Retinal pigment epithelial cell (primary cell): ENCODE measurements around the gene ARID1B.

Source experiments
- DNase-seq: peaks from one replicate; pipeline ENCODE4 v3.0.0-alpha.2; 2010; ENCODE audit warnings: low read depth
- H3K4me3 ChIP-seq: 2 replicates; pipeline ENCODE4 v1.5.1; 2011; ENCODE audit warnings: mild to moderate bottlenecking, low read length, control low read depth, moderate library complexity
- TF ChIP-seq, protein P1 (sequence below): conservative IDR thresholded peaks from 2 replicates; pipeline ENCODE4 v1.5.1; 2011; ENCODE audit warnings: low read depth, low read length, control low read depth, inconsistent platforms

Gene ARID1B

GRCh38 chr6:156884306-156884705, 107.1 kb downstream of the ARID1B start:
- no peak for DNase-seq
- TF ChIP-seq, protein P1, sequence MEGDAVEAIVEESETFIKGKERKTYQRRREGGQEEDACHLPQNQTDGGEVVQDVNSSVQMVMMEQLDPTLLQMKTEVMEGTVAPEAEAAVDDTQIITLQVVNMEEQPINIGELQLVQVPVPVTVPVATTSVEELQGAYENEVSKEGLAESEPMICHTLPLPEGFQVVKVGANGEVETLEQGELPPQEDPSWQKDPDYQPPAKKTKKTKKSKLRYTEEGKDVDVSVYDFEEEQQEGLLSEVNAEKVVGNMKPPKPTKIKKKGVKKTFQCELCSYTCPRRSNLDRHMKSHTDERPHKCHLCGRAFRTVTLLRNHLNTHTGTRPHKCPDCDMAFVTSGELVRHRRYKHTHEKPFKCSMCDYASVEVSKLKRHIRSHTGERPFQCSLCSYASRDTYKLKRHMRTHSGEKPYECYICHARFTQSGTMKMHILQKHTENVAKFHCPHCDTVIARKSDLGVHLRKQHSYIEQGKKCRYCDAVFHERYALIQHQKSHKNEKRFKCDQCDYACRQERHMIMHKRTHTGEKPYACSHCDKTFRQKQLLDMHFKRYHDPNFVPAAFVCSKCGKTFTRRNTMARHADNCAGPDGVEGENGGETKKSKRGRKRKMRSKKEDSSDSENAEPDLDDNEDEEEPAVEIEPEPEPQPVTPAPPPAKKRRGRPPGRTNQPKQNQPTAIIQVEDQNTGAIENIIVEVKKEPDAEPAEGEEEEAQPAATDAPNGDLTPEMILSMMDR, result no peak

DNA sequence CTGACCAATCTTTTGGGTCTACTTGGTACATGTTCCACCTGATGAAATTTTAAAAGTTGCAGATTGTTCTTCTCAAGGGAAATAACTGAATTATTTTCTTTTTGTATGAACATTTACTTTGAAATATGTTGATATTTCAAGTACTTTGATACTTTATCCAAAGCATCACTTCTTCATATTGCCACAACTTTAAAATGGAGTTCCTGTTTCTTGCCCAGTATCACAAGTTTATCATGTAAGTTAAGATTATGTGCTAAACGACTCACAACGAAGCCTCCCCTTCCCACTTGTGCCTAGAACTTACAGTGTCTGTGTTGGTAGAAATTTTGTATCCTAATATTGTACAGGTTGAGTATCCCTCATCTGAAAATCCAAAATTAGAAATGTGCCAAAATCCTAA, 108.4 kb downstream of the ARID1B start:
- no peak for DNase-seq

More at GRCh38 chr6:156884306-156884705, 107.1 kb downstream of the ARID1B start:
- no peak overlapping the region for H3K4me3 ChIP-seq

DNA sequence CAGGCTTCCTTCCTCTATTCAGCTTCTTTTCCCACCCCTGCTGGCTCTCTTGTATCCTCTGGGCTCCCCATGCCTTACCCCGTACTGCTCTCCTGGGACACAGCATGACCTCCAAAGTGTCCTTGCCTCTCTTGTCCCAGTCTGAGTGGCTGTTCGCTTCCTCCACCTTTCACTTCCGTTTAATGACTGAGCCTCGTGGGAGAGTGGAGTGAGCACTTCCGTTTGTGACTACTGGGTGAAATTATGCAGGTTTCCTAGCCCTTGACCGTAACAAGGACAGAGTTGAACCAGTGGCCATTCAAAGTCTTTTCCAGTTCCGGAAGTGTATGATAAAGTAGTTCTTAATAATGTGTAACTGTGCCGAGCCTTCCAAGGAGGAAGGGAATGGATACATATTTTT, 109.2 kb downstream of the ARID1B start:
- H3K4me3 ChIP-seq, result no peak overlapping the region
- TF ChIP-seq, protein P1, result no peak
- DNase-seq, result no peak

More for the DNA sequence above, 108.4 kb downstream of the ARID1B start:
- H3K4me3 ChIP-seq, result no peak overlapping the region
- TF ChIP-seq, protein P1, result no peak

DNA sequence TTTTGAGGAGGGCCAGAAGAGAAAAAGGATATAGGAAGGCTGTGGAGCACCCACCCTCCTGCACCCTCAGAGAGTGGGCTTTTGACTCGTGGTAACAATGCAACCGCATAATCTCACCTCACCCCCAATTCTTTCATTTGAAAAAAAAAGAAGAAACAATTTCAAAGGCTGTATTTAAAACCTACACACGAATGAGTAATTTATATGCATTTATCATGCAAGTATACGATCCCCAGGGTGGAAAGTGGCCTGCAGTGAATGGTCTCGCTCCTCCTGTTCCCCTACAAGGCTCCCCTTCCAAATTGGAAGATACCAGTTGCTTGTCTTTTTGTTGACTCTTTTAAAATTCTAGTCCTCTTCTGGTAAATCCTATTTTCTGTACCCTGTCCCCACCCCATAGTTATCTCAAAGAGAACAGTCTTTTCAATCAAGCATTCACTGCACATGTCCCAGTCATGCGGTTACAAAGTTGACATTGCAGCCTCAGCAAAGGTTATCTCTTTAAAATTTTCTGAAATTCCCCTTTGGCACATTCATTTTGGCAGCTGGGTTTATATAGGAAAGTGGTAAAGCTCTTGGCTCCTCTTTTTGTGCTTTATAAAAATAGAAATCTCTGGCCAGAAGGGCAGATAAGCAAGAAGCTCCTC, 110.6 kb downstream of the ARID1B start:
- no peak overlapping the region for H3K4me3 ChIP-seq
- TF ChIP-seq, protein P1, result no peak
- no peak for DNase-seq

DNA sequence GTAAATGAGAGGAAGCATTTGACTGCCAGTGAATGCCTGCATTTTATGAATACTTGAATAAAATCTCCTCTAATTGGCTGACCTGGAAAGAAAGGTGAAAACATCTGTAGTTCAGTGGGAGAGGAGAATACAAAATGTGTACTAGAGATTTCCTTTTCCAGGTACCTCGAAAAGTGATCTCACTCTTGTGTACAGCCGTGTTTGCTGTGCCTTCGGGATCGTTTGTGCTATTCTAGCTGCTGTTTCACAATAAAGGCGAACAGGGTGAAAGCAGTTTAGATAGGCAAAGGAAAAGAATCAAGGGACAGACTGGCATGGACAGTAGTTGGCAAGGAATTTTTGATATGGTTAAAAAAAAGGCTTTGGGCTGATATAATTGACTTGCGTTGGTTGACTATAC, 112.3 kb downstream of the ARID1B start:
- TF ChIP-seq, protein P1, result no peak
- no peak for DNase-seq
- no peak overlapping the region for H3K4me3 ChIP-seq

DNA sequence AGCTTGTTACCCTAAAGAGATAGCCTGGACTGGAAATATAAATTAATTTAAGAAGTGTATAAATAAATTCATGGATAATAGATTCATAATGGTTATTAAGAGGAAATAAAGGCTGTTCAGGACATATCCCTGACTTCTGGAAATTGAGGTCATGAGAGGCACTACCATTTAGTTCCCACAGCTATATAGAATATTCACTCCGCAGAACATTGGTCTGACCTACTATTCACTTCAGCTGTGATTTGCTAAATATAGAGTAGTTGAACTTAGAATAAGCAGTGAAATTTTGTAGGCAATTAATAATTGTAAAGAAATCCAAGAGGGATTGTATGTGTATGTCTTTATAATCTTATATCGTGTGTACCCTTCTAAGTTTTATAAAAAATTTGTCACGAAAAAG, 112.8 kb downstream of the ARID1B start:
- DNase-seq, result no peak
- TF ChIP-seq, protein P1, result no peak
- no peak overlapping the region for H3K4me3 ChIP-seq

GRCh38 chr6:156890627-156891314, 113.6 kb downstream of the ARID1B start:
- TF ChIP-seq, protein P1, result no peak
- no peak for DNase-seq

More at GRCh38 chr6:156890627-156891314, 113.6 kb downstream of the ARID1B start:
- H3K4me3 ChIP-seq, result no peak overlapping the region
